Measurements from ENCODE around the gene TTC24. TPM values are rescaled to one million over a fixed set of nuclear protein-coding genes. Genes with fewer than 3 reads are reported as not detected.
"Not testable (repeated sequence)": the region's sequence is repeated elsewhere in the genome, so short reads cannot be mapped to it uniquely, and the experiment has no call there.

Gene TTC24
- total RNA-seq, 1 donor from 2014 or later, result 5.4 TPM

DNA sequence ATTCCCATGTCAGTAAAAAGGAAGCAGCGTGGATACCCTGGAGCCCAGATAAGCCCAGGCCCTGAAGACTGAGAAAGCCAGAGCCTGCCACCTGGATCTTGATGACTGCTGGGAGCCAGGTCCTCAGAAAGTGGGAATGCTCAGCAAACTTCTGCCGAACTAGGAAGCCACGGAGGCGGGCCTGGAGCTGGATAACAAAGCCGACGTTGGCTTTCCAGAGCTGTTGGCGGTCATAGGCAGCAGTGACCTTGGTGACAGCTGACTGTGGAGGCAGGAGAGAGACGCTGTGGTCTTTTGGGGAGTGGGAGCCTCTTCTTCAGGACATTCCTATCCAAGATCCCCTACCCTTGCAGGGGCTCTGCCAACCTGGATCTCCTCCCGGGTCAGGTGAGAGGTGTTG, 31.5 kb upstream of the TTC24 start:
- no peaks in the 10 kb centered on the region for H3K9me3 Mint-ChIP-seq
- no peak overlapping the region for H3K27ac Mint-ChIP-seq
- peaks cover 15% of the 10 kb centered on the region for H3K36me3 Mint-ChIP-seq (ENCODE audit: low read depth)
- peaks cover 7% of the 10 kb centered on the region for H3K4me1 Mint-ChIP-seq
- DNase-seq, result no peak
- no peak overlapping the region for H3K4me3 Mint-ChIP-seq
- H3K27me3 Mint-ChIP-seq, result no peaks in the 10 kb centered on the region
- intact Hi-C loops (cut with micrococcal nuclease), result no loop called here

DNA sequence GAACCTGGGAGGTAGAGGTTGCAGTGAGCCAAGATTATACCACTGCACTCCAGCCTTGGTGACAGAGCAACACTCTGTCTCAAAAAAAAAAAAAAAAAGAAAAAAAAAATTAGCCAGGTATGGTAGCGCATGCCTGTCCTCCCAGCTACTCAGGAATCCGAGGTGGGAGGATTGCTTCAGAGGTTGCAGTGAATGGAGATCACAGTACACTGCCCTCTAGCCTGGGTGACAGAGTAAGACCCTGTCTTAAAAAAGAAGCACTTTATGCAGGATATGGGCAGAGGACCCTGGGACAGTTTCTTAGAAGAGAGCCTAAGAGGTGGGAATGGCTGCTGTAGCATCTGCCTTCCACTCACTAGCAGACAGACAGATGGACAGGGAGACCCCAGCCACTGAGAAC, 30.1 kb upstream of the TTC24 start:
- peaks cover 16% of the 10 kb centered on the region for H3K36me3 Mint-ChIP-seq (ENCODE audit: low read depth)
- no peak for DNase-seq
- no peak overlapping the region for H3K4me3 Mint-ChIP-seq
- H3K27ac Mint-ChIP-seq, result no peak overlapping the region
- H3K9me3 Mint-ChIP-seq, result no peaks in the 10 kb centered on the region
- intact Hi-C loops (cut with micrococcal nuclease), result no loop called here
- no peaks in the 10 kb centered on the region for H3K27me3 Mint-ChIP-seq
- peaks cover 7% of the 10 kb centered on the region for H3K4me1 Mint-ChIP-seq

DNA sequence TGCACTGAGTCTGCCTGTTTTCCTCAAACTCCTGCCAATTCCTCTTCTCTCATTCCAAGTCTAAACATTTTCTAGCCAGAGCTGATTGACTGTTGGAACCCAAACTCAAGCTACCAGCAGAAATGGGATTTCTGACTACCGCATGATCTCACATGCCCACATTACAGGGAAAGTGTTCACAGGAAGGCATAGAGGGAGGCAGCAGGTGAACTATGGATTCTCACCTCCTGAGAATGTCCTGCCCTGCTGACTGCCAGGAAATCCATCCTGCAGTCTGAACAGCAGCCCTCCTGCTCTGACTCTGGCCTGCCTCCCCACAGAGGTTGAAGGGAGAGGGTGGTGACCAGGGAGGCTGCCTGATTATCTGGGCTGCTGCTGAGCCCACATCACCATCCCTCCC, 29.7 kb upstream of the TTC24 start:
- intact Hi-C loops (cut with micrococcal nuclease), result no loop called here
- Mint-ChIP-seq H3K27ac (no peak overlapping the region), H3K4me1 (peaks cover 3% of the 10 kb centered on the region), H3K36me3 (ENCODE audit: low read depth) (peaks cover 15% of the 10 kb centered on the region), H3K4me3 (no peak overlapping the region), H3K9me3 (no peaks in the 10 kb centered on the region), H3K27me3 (no peaks in the 10 kb centered on the region)
- no peak for DNase-seq

DNA sequence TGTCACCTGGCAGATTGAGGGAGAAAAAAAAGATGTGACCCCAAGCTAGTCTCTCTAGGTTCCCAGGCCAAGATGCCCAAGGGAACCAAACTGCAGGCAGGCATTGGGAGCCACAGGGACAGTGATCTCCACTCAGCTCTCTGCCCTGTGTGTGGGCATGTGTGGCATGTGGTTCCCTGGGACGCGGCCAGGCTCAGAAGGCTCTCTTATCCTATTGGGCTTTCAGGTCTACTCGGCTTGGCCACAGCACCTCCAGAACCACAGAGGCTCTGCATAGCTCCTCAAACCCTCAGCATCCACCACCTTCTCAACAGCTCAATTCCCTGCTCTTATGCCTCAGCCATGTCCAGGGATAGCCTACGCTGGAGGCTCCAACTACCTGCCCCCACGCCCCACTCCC, 29.2 kb upstream of the TTC24 start:
- no peak overlapping the region for H3K27ac Mint-ChIP-seq
- no peak overlapping the region for H3K4me3 Mint-ChIP-seq
- peaks cover 15% of the 10 kb centered on the region for H3K36me3 Mint-ChIP-seq (ENCODE audit: low read depth)
- intact Hi-C loops (cut with micrococcal nuclease), result no loop called here
- no peaks in the 10 kb centered on the region for H3K4me1 Mint-ChIP-seq
- H3K27me3 Mint-ChIP-seq, result no peaks in the 10 kb centered on the region
- no peaks in the 10 kb centered on the region for H3K9me3 Mint-ChIP-seq
- no peak for DNase-seq

DNA sequence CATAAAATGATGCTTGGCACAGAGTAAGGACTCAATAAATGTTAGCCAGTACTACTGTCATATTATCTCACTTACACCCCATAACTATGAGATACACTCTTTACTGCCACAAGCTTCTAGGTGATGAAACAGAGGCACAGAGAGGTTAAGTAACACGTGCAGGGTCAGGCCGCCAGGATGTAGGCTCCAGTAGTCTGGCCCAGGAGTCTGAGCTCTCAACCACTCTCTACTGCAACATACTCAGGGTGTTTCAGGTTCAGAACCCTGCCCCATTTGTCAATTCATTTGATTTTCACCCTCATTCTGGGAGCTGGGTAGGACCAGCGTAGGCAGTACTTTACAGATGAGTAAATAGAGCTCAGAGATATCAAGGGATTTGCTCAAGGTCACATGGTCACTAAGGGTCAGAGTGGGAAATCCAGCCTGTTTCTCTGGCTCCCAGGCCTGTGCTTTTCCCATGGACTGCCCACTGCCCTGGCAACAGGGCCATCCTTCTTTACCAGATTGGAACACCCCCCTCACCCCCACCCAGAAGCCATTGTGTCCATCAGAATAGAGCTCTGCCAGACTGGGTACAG, 28.4 kb upstream of the TTC24 start:
- Mint-ChIP-seq H3K36me3 (ENCODE audit: low read depth) (peaks cover 17% of the 10 kb centered on the region), H3K9me3 (no peaks in the 10 kb centered on the region)
- intact Hi-C loops (cut with micrococcal nuclease), result no loop called here

DNA sequence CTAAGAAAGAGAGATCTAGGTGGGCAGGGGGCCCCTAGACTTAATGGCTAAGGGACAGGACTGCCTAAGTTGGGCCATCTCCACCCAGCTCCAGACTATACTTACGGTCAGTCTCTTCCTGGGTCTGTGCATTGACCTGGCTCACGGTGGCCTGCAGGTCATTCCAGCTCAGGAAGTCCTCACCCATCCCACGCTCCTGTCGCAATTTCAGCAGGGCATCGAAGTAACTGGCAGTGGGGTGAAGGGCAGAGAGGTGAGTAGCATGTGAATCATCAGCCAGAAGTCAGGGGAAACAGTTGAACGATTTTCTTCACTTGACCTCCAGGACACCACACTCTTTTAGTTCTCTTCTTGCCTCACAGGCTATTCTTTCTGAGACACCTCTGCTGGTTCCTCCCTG, 27.7 kb upstream of the TTC24 start:
- no peak overlapping the region for H3K4me3 Mint-ChIP-seq
- DNase-seq, result no peak
- no peaks in the 10 kb centered on the region for H3K9me3 Mint-ChIP-seq
- H3K27ac Mint-ChIP-seq, result no peak overlapping the region
- H3K4me1 Mint-ChIP-seq, result no peaks in the 10 kb centered on the region
- H3K36me3 Mint-ChIP-seq (ENCODE audit: low read depth), result peaks cover 15% of the 10 kb centered on the region
- intact Hi-C loops (cut with micrococcal nuclease), result no loop called here
- H3K27me3 Mint-ChIP-seq, result no peaks in the 10 kb centered on the region

More for the DNA sequence above, 28.4 kb upstream of the TTC24 start:
- H3K4me3 Mint-ChIP-seq, result no peak overlapping the region
- no peak for DNase-seq
- H3K27me3 Mint-ChIP-seq, result no peaks in the 10 kb centered on the region
- no peak overlapping the region for H3K27ac Mint-ChIP-seq
- H3K4me1 Mint-ChIP-seq, result no peaks in the 10 kb centered on the region

DNA sequence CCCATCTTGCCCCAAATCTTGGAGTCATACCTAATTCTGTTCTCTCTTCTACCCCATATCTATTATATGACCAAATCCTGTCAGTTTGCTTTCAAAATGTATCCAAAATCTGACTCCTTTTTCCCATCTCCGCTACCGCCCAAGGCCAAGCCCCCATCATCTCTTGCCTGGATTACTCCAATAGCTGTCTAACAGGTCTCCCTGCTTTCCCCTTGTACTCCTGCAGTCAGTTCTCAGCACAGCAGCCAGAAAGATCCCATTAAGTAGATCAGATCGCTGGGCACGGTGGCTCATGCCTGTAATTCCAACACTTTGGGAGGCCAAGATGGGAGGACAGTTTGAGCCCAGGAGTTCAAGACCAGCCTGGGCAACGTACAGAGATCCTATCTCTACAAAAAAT, 27.0 kb upstream of the TTC24 start:
- Mint-ChIP-seq H3K36me3 (ENCODE audit: low read depth) (peaks cover 13% of the 10 kb centered on the region), H3K27ac (no peak overlapping the region), H3K4me1 (no peaks in the 10 kb centered on the region), H3K4me3 (no peak overlapping the region), H3K27me3 (no peaks in the 10 kb centered on the region), H3K9me3 (no peaks in the 10 kb centered on the region)
- intact Hi-C loops (cut with micrococcal nuclease), result no loop called here
- no peak for DNase-seq

DNA sequence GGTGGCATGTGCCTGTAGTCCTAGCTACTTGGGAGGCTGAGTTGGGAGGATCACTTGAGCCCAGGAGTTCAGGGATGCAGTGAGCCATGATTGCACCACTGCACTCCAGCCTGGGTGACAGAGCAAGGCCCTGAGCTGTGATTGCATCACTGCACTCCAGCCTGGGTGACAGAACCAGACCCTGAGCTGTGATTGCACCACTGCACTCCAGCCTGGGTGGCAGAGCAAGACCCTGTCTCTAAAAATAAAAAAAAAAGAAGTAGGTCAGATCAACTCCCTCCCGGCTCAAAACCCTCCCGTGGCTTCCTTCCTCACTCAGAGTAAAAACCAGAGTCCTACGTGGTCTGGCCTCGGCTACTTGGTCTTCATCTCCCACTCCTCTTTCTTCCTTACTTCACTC, 26.6 kb upstream of the TTC24 start:
- H3K9me3 Mint-ChIP-seq; intact Hi-C loops (cut with micrococcal nuclease): not testable (repeated sequence)

DNA sequence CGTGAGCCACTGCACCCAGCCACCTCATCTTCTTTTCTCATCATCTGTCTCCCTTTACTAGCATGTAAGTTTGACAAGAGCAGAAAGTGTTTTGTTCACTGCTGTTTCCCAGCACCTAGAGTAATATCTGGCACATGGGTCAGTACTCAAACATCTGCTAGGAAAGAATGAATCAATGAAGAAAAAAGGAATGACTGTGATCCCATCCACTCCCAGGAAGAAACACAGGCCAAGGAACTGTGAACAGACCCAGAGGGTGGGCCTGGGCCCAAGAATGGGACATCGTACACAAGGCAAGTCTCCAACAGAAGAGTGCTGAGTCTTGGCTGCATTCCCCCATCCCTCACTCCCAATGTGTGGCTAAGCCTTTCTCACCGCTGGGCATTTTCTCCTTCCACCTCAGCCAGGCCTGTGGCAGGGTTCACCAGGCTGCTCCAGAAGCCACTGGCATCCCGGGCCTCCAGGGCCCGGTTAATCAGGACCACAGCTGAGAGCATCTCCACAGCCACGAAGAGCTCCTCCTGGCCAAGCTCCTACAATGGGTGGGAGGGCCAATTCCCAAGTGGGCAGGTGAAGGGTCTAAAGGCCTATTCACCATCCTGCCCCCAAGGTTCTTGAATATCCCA, 25.6 kb upstream of the TTC24 start:
- Mint-ChIP-seq H3K27ac (no peak overlapping the region), H3K4me3 (no peak overlapping the region), H3K9me3 (no peaks in the 10 kb centered on the region), H3K4me1 (no peaks in the 10 kb centered on the region), H3K36me3 (ENCODE audit: low read depth) (peaks cover 10% of the 10 kb centered on the region), H3K27me3 (no peaks in the 10 kb centered on the region)
- no peak for DNase-seq
- intact Hi-C loops (cut with micrococcal nuclease), result no loop called here

More for the DNA sequence above, 26.6 kb upstream of the TTC24 start:
- H3K27ac Mint-ChIP-seq, DNase-seq, H3K27me3 Mint-ChIP-seq, H3K4me3 Mint-ChIP-seq, H3K4me1 Mint-ChIP-seq: not testable (repeated sequence)
- peaks cover 10% of the 10 kb centered on the region for H3K36me3 Mint-ChIP-seq (ENCODE audit: low read depth)

DNA sequence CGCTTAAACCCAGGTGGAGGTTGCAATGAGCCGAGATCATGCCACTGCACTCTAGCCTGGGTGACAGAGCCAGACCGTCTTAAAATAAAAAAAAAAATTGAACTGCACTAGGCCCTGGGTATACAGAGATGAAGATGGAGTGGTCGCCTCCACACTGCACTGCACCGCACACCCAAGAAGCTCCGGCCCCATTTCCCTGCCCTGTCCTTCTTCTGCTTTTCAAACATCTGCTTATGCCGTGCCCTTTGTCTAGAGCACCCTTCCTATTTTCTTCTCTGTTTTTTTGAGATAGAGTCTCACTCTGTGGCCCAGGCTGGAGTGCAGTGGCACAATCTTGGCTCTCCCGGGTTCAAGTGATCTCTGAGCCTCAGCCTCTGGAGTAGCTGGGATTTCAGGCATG, 24.6 kb upstream of the TTC24 start:
- peaks cover 9% of the 10 kb centered on the region for H3K36me3 Mint-ChIP-seq (ENCODE audit: low read depth)
- intact Hi-C loops (cut with micrococcal nuclease), result no loop called here
- no peak for DNase-seq
- no peaks in the 10 kb centered on the region for H3K4me1 Mint-ChIP-seq
- H3K9me3 Mint-ChIP-seq, result no peaks in the 10 kb centered on the region
- no peak overlapping the region for H3K4me3 Mint-ChIP-seq
- H3K27ac Mint-ChIP-seq, result no peak overlapping the region
- no peaks in the 10 kb centered on the region for H3K27me3 Mint-ChIP-seq

DNA sequence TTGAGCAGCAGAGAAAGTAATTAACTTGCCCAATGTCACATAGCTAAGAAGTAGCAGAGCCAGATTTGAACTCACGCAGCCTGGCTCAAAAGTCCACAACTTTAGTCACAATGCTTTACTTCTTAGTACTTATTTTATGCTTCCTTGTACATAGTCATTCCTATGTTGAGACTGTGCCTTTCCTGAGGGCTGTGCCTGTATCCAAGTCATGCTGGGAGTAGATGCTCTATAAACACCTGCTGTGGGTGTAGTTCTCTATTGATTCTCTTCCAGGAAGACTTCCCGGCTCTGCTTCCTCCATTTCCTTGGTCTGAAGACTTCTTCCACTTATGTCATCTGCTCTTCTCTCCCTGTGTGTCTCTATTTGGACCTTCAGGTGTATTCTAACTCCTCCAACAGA, 23.8 kb upstream of the TTC24 start:
- Mint-ChIP-seq H3K36me3 (ENCODE audit: low read depth) (peaks cover 10% of the 10 kb centered on the region), H3K27ac (no peak overlapping the region), H3K27me3 (no peaks in the 10 kb centered on the region), H3K9me3 (no peaks in the 10 kb centered on the region), H3K4me3 (no peak overlapping the region), H3K4me1 (no peaks in the 10 kb centered on the region)
- intact Hi-C loops (cut with micrococcal nuclease), result no loop called here
- no peak for DNase-seq

DNA sequence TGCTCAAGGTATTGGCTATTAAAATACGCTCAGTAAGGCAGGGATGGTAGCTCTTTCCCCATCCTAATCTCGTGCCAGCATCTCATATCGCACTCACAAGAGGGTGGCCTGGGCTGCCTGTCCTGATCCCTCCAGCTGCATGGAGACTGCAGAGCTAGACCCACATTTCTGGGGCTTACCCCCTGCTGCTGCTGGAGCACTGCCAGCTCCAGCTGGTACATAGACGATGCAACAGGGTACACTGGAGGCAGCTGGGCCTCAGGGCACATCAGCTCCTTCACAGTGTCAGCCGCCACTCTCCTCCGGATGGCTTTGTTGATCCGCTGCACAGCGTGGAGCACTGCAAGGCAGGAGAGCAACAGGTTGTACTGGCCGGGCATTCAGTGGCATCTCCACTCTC, 23.2 kb upstream of the TTC24 start:
- no peak overlapping the region for H3K27ac Mint-ChIP-seq
- peaks cover 10% of the 10 kb centered on the region for H3K36me3 Mint-ChIP-seq (ENCODE audit: low read depth)
- no peaks in the 10 kb centered on the region for H3K27me3 Mint-ChIP-seq
- intact Hi-C loops (cut with micrococcal nuclease), result no loop called here
- no peaks in the 10 kb centered on the region for H3K4me1 Mint-ChIP-seq
- no peak overlapping the region for H3K4me3 Mint-ChIP-seq
- no peaks in the 10 kb centered on the region for H3K9me3 Mint-ChIP-seq
- DNase-seq, result no peak

DNA sequence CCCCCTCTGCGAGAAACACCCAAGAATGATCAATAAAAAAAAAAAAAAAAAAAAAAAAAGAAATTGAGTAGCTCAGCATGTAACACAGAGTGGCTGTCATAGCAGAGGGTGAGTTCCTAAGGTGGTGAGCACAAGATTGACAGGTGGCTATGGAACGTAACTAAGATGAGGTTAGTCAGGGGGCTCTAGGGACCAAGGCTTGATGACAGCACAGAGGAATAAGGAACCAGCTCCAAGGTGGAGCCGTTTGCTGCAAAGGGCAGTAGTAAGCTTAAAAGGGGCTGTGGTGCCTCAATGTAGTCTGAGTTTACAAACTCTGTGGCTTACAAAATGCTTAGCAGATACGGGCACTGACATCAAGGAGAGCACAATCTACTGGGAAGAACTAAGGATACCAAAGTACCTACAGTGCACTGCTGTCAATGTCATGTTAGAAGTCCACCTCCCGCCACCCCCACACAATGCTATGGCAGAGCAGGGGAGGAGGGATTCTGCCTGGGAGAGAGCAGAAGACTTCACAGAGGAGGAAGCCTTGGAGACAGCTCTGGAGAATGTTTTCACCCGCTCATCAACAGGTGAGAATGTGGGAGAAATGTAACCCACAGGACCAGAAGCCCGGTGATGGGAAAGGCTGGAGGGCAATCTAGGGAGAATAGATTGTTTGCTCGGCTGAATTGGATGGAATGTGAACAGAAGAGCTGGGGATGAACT, 20.3 kb upstream of the TTC24 start:
- Mint-ChIP-seq H3K27me3 (no peaks in the 10 kb centered on the region), H3K4me3 (no peak overlapping the region), H3K4me1 (no peaks in the 10 kb centered on the region), H3K27ac (no peak overlapping the region), H3K9me3 (no peaks in the 10 kb centered on the region), H3K36me3 (ENCODE audit: low read depth) (peaks cover 11% of the 10 kb centered on the region)
- no peak for DNase-seq
- intact Hi-C loops (cut with micrococcal nuclease), result no loop called here

DNA sequence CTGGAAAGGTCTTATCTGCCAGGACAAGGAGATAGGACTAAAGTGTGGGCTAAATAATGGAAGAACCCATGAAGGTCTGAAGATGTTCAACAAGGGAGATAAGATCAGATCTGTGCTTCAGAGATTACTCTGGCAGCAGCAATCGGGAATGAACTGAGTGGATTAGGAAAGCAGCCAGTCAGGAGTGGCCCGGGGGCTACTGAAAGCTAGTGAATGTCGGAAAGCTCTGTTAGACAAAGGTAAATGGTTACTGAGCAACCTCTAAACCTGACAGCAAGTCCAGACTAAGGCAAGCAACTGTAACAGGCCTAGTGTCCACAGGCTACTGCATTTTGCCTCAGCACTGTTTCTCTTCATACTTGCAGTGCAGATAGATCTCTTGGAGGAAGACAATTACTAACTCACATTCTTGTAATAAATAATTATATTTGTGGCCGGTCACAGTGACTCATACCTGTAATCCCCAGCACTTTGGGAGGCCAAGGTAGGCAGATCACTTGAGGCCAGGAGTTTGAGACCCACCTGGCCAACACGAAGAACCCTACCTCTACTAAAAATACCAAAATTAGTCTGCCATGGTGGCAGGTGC, 19.6 kb upstream of the TTC24 start:
- H3K36me3 Mint-ChIP-seq (ENCODE audit: low read depth), result peaks cover 11% of the 10 kb centered on the region
- no peaks in the 10 kb centered on the region for H3K9me3 Mint-ChIP-seq
- DNase-seq, result no peak
- no peak overlapping the region for H3K27ac Mint-ChIP-seq
- H3K27me3 Mint-ChIP-seq, result no peaks in the 10 kb centered on the region
- no peaks in the 10 kb centered on the region for H3K4me1 Mint-ChIP-seq
- intact Hi-C loops (cut with micrococcal nuclease), result no loop called here
- H3K4me3 Mint-ChIP-seq, result no peak overlapping the region

Data from activated CD4-positive, alpha-beta T cell treated with anti-CD3 and anti-CD28 coated beads, Interleukin-2, amount 10 ng/mL, durations not matched to agents 24 days and 14 days (primary cell).